GM23338 (cell line): ENCODE results near the gene PARD3. TPM values are rescaled to one million over a fixed set of nuclear protein-coding genes. Genes with fewer than 3 reads are reported as not detected.

Experiments used
- ATAC-seq: fragments of 200-7000 bp; cut with Tn5 transposase; 3 replicates; pipeline ENCODE4 v1.9.1; 2020
- DNase-seq: peaks from one replicate; pipeline ENCODE4 v3.0.0-alpha.2; 2015; ENCODE audit warnings: low spot score
- H2AFZ ChIP-seq: fragments of 200-600 bp; sonication (generic); 2 replicates; pipeline ENCODE4 v1.8.0; 2016; ENCODE audit warnings: antibody characterized with exemption, mild to moderate bottlenecking, moderate library complexity
- H3F3A ChIP-seq: fragments of 200-600 bp; sonication (generic); replicated peaks from 2 replicates; pipeline ENCODE4 v1.8.0; 2017; ENCODE audit warnings: antibody characterized with exemption, mixed run types, low read depth
- H3K27ac ChIP-seq: fragments of 200-600 bp; sonication (generic); 2 replicates; pipeline ENCODE4 v1.6.1; 2016; ENCODE audit warnings: low read depth
- H3K27me3 ChIP-seq: fragments of 200-600 bp; sonication (generic); 2 replicates; pipeline ENCODE4 v1.8.0; 2016; ENCODE audit warnings: mild to moderate bottlenecking, mixed run types, moderate library complexity; ENCODE audit not compliant: insufficient read depth
- H3K36me3 ChIP-seq: fragments of 200-600 bp; sonication (generic); 2 replicates; pipeline ENCODE4 v1.8.0; 2016; ENCODE audit warnings: mild to moderate bottlenecking; ENCODE audit not compliant: insufficient read depth
- H3K4me1 ChIP-seq: fragments of 200-600 bp; sonication (generic); 2 replicates; pipeline ENCODE4 v1.8.0; 2016; ENCODE audit warnings: mild to moderate bottlenecking, moderate library complexity; ENCODE audit not compliant: insufficient read depth
- H3K4me2 ChIP-seq: fragments of 200-600 bp; sonication (generic); 2 replicates; pipeline ENCODE4 v1.7.1; 2017; ENCODE audit warnings: mixed run types
- H3K4me3 ChIP-seq: fragments of 200-600 bp; sonication (generic); 2 replicates; pipeline ENCODE4 v1.6.1; 2016; ENCODE audit warnings: mixed run types
- H3K79me2 ChIP-seq: fragments of 200-600 bp; sonication (generic); replicated peaks from 2 replicates; pipeline ENCODE4 v1.8.0; 2017; ENCODE audit warnings: mild to moderate bottlenecking; ENCODE audit not compliant: insufficient read depth
- H3K9me2 ChIP-seq: fragments of 200-600 bp; sonication (generic); 2 replicates; pipeline ENCODE4 v1.8.0; 2017; ENCODE audit not compliant: insufficient read depth
- H4K20me1 ChIP-seq: fragments of 200-600 bp; sonication (generic); replicated peaks from 2 replicates; pipeline ENCODE4 v1.8.0; 2017; ENCODE audit warnings: mild to moderate bottlenecking; ENCODE audit not compliant: insufficient read depth
- H3K27ac Mint-ChIP-seq: 2 replicates; pipeline ENCODE4 v1.8.0; 2020; ENCODE audit warnings: inconsistent platforms, mild to moderate bottlenecking, moderate library complexity, mixed read lengths
- H3K27me3 Mint-ChIP-seq: 3 replicates; pipeline ENCODE4 v1.8.0; 2022; ENCODE audit warnings: low read depth, mild to moderate bottlenecking, moderate library complexity, mixed read lengths, inconsistent platforms; ENCODE audit not compliant: insufficient read depth, poor library complexity
- H3K36me3 Mint-ChIP-seq: 3 replicates; pipeline ENCODE4 v1.8.0; 2021; ENCODE audit warnings: low read depth, mild to moderate bottlenecking, inconsistent platforms, moderate library complexity, mixed read lengths
- H3K4me1 Mint-ChIP-seq: 3 replicates; pipeline ENCODE4 v1.8.0; 2020; ENCODE audit warnings: mild to moderate bottlenecking, inconsistent platforms, mixed read lengths
- H3K4me3 Mint-ChIP-seq: 3 replicates; pipeline ENCODE4 v1.8.0; 2021; ENCODE audit warnings: moderate library complexity, mild to moderate bottlenecking, inconsistent platforms, mixed read lengths
- H3K9me3 Mint-ChIP-seq: 3 replicates; pipeline ENCODE4 v1.8.0; 2020; ENCODE audit warnings: moderate library complexity, mild to moderate bottlenecking, inconsistent platforms, mixed read lengths
- CREB1 ChIP-seq: fragments of 250-450 bp; sonication (Bioruptor Pico); IDR thresholded peaks from 2 replicates; pipeline ENCODE4 v1.5.0; 2020; ENCODE audit warnings: low read depth, mild to moderate bottlenecking, moderate library complexity
- CTCF ChIP-seq, 2 experiments: fragments of 200-600 bp in 1 of 2; sonication (generic) in 1 of 2; conservative IDR thresholded peaks; 2 replicates each; pipeline versions ENCODE4 v1.5.1 to v1.6.1; 2016 to 2017; ENCODE audit warnings: antibody characterized with exemption in 2 of 2, low read depth in 2 of 2, mild to moderate bottlenecking in 2 of 2, moderate library complexity in 1 of 2
- ETS1 ChIP-seq: IDR thresholded peaks from 2 replicates; pipeline ENCODE4 v1.6.1; 2016; ENCODE audit warnings: antibody characterized with exemption
- EZH2 ChIP-seq: fragments of 200-600 bp; sonication (generic); IDR thresholded peaks from one replicate; pipeline ENCODE4 v1.8.0; 2017; ENCODE audit warnings: antibody characterized with exemption, mild to moderate bottlenecking, low read depth; ENCODE audit not compliant: unreplicated experiment
- EZH2phosphoT487 ChIP-seq: fragments of 200-600 bp; sonication (generic); IDR thresholded peaks from one replicate; pipeline ENCODE4 v1.8.1; 2018; ENCODE audit warnings: antibody characterized with exemption; ENCODE audit not compliant: unreplicated experiment
- JUNB ChIP-seq: IDR thresholded peaks from one replicate; pipeline ENCODE4 v1.6.1; 2016; ENCODE audit warnings: antibody characterized with exemption; ENCODE audit not compliant: unreplicated experiment
- NANOG ChIP-seq: IDR thresholded peaks from 2 replicates; pipeline ENCODE4 v1.6.1; 2016; ENCODE audit warnings: antibody characterized with exemption, borderline replicate concordance
- POLR2AphosphoS5 ChIP-seq: IDR thresholded peaks from 2 replicates; pipeline ENCODE4 v1.6.1; 2016; ENCODE audit warnings: antibody characterized with exemption, low read depth
- REST ChIP-seq: IDR thresholded peaks from one replicate; pipeline ENCODE4 v1.6.1; 2018; ENCODE audit warnings: antibody characterized with exemption; ENCODE audit not compliant: unreplicated experiment
- STAT1 ChIP-seq: IDR thresholded peaks from one replicate; pipeline ENCODE4 v1.6.1; 2016; ENCODE audit warnings: antibody characterized with exemption; ENCODE audit not compliant: unreplicated experiment
- ZNF331 ChIP-seq: fragments of 250-450 bp; sonication (Bioruptor Pico); IDR thresholded peaks from 2 replicates; pipeline ENCODE4 v1.5.0; 2020; ENCODE audit warnings: low read depth, mild to moderate bottlenecking, moderate library complexity
- ZNF462 ChIP-seq: fragments of 250-450 bp; sonication (Bioruptor Pico); IDR thresholded peaks from 2 replicates; pipeline ENCODE4 v1.5.0; 2020; ENCODE audit warnings: mild to moderate bottlenecking, moderate library complexity
- polyA plus RNA-seq: library from polyadenylated mRNA; unstranded; fragments of >200 nt; fragmentation: Nextera tagmentation; extraction: Ambion mirVana; gene quantifications from 2 replicates; pipeline ENCODE4 v1.2.1, GENCODE V29; 2016
- total RNA-seq: library from RNA; depleted of rRNA; stranded (reverse); fragments of >200 nt; shearing (Covaris generic); gene quantifications from 2 replicates; pipeline ENCODE4 v1.2.3, GENCODE V29; 2014

The PARD3 gene
- total and polyA plus RNA-seq, 2 experiments from 2014 or later: 30.2 to 51.4 TPM

GRCh38 chr10:34198953-34199352 lies 616.1 kb downstream of the PARD3 start:
- no peak overlapping the region for H3K27ac Mint-ChIP-seq
- H3K27ac ChIP-seq: no peak overlapping the region

More at GRCh38 chr10:34198953-34199352, 616.1 kb downstream of the PARD3 start:
- no peaks in the 10 kb centered on the region for H3K79me2 ChIP-seq
- no peaks in the 10 kb centered on the region for H3K9me3 Mint-ChIP-seq
- no peak overlapping the region for H3K4me3 ChIP-seq
- H3K36me3 Mint-ChIP-seq: no peaks in the 10 kb centered on the region
- peaks cover 25% of the 10 kb centered on the region for H3K4me1 Mint-ChIP-seq
- H4K20me1 ChIP-seq: no peaks in the 10 kb centered on the region
- no peak overlapping the region for H3K4me2 ChIP-seq
- peaks cover 2% of the 10 kb centered on the region for H3K27me3 Mint-ChIP-seq
- no peak for ATAC-seq
- no peak overlapping the region for H2AFZ ChIP-seq
- no peaks in the 10 kb centered on the region for H3F3A ChIP-seq
- TF ChIP-seq ZNF331: no peak
- TF ChIP-seq STAT1: no peak
- no peak for TF ChIP-seq POLR2AphosphoS5
- TF ChIP-seq EZH2phosphoT487: no peak
- no peak for TF ChIP-seq ZNF462
- TF ChIP-seq CREB1 (CRISPR knock-in tag): no peak
- TF ChIP-seq REST: no peak
- no peak for TF ChIP-seq ETS1
- no peak for TF ChIP-seq NANOG
- TF ChIP-seq EZH2: no peak
- no peak for TF ChIP-seq CTCF (conservative IDR thresholded peaks at IDR 0.05; ENCODE audit: low read depth in 2 of 2)
- TF ChIP-seq JUNB: no peak
- no peaks in the 10 kb centered on the region for H3K36me3 ChIP-seq
- peaks cover 20% of the 10 kb centered on the region for H3K4me1 ChIP-seq
- no peaks in the 10 kb centered on the region for H3K27me3 ChIP-seq
- no peak overlapping the region for H3K4me3 Mint-ChIP-seq
- DNase-seq: no peak
- no peaks in the 10 kb centered on the region for H3K9me2 ChIP-seq
